Diencephalon (tissue), 1 donor: ENCODE data around the gene PHF14. TPM values are rescaled to one million over a fixed set of nuclear protein-coding genes. Genes with fewer than 3 reads are reported as not detected.

ENCODE experiments used
- total RNA-seq: library from RNA; depleted of rRNA; stranded (reverse); fragments of >200 nt; gene quantifications from one replicate; pipeline ENCODE4 v1.2.3, GENCODE V29; 2014

PHF14 gene
- 173 TPM for total RNA-seq

GRCh38 chr7:10973061-10973941 is at the start of gene PHF14:
Gene PHF14 (plus strand): TSS chr7:10973872. CDS start chr7:10974324, 452 bp downstream.

